Omental fat pad (tissue), 4 donors: Measurements from ENCODE around the gene GLIS1. TPM values are rescaled to one million over a fixed set of nuclear protein-coding genes. Genes with fewer than 3 reads are reported as not detected.

Source experiments
- ATAC-seq: fragments of 150-250 bp; one replicate; pipeline ENCODE4 v1.9.1; 2016; ENCODE audit warnings: mild to moderate bottlenecking, moderate library complexity; ENCODE audit not compliant: low FRiP score
- DNase-seq: peaks from one replicate; pipeline ENCODE4 v3.0.0-alpha.2; 2019; ENCODE audit warnings: low spot score
- CTCF ChIP-seq, 3 donors: fragments of 450-650 bp; IDR thresholded peaks; one replicate each; pipeline ENCODE4 v1.5.1; 2016 to 2017; ENCODE audit warnings: antibody characterized with exemption in 3 of 3, mild to moderate bottlenecking in 3 of 3, moderate library complexity in 2 of 3
- total RNA-seq, 4 donors: library from RNA; depleted of rRNA; stranded (reverse); fragments of >200 nt; gene quantifications; one replicate each; pipeline ENCODE4 v1.1.0, GENCODE V29; 2016

GLIS1 gene
- total RNA-seq, 4 donors from 2014 or later, result 0.19 to 1.4 (median 0.75) TPM

GRCh38 chr1:53690411-53690810 is 48.6 kb downstream of the GLIS1 start:
- no peak for ATAC-seq
- no peak for TF ChIP-seq CTCF (IDR thresholded peaks at IDR 0.05)
- DNase-seq, result no peak

GRCh38 chr1:53689736-53690326 is 49.1 kb downstream of the GLIS1 start:
- ATAC-seq, result no peak
- no peak for DNase-seq
- TF ChIP-seq CTCF (IDR thresholded peaks at IDR 0.05), result no peak

- ATAC-seq, result no peak
- no peak for DNase-seq
- no peak for TF ChIP-seq CTCF (IDR thresholded peaks at IDR 0.05)
These were observed 49.7 kb downstream of the GLIS1 start for GRCh38 chr1:53689223-53689622.

- ATAC-seq (no peak), DNase-seq (no peak)
- TF ChIP-seq CTCF (IDR thresholded peaks at IDR 0.05), result no peak
These were observed 50.4 kb downstream of the GLIS1 start for GRCh38 chr1:53688381-53689102.

- DNase-seq (no peak), ATAC-seq (no peak)
- TF ChIP-seq CTCF (IDR thresholded peaks at IDR 0.05), result no peak
These were observed 51.1 kb downstream of the GLIS1 start for GRCh38 chr1:53687901-53688300.

- TF ChIP-seq CTCF (IDR thresholded peaks at IDR 0.05), result no peak
- ATAC-seq, result no peak
These were observed 51.5 kb downstream of the GLIS1 start for GRCh38 chr1:53687426-53687825.

GRCh38 chr1:53686965-53687267 is 52.0 kb downstream of the GLIS1 start:
- ATAC-seq, result no peak
- DNase-seq, result no peak
- no peak for TF ChIP-seq CTCF (IDR thresholded peaks at IDR 0.05)

More at GRCh38 chr1:53687426-53687825, 51.5 kb downstream of the GLIS1 start:
- no peak for DNase-seq
